Forelimb muscle (tissue), 1 donor: ENCODE data around the gene ACTN1. TPM values are rescaled to one million over a fixed set of nuclear protein-coding genes. Genes with fewer than 3 reads are reported as not detected.
"Not testable (repeated sequence)": the region's sequence is repeated elsewhere in the genome, so short reads cannot be mapped to it uniquely, and the experiment has no call there.

Source experiments
- DNase-seq: peaks from one replicate; pipeline ENCODE4 v3.0.0-alpha.2; 2013; ENCODE audit warnings: low read depth
- polyA plus RNA-seq: library from polyadenylated mRNA; unstranded; fragments of 120-200 nt; gene quantifications from one replicate; pipeline ENCODE4 v1.2.1, GENCODE V29; 2013; ENCODE audit not compliant: insufficient read length

The ACTN1 gene
- polyA plus RNA-seq, 1 donor, result 38.3 TPM

- no peak for DNase-seq
Observed at GRCh38 chr14:68865542-68865941, 113.6 kb downstream of the ACTN1 start.

GRCh38 chr14:68864361-68864750, 114.7 kb downstream of the ACTN1 start:
- no peak for DNase-seq

GRCh38 chr14:68863610-68864360, 115.3 kb downstream of the ACTN1 start:
- DNase-seq, result no peak

GRCh38 chr14:68862954-68863594, 116.0 kb downstream of the ACTN1 start:
- peak; percentile 35 for DNase-seq

DNA sequence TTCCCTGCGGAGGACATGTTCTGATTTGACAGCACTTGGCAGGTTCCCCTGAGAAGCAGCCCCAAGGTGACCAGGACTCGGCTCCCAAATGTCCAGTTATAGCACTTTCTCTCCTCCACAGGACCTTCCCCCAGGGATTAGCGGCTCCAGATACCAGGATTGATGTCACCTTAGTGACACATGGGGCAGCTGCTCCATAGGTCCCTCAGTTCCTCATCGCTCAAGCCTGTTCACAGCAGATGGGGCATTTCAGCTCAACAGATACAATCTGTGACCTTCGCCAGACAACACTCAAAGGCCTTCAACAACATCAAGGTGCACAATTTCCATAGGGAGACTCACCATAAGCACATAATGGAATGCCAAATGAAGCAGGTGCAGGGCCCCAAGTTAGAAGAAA, 118.3 kb downstream of the ACTN1 start:
- no peak for DNase-seq

DNA sequence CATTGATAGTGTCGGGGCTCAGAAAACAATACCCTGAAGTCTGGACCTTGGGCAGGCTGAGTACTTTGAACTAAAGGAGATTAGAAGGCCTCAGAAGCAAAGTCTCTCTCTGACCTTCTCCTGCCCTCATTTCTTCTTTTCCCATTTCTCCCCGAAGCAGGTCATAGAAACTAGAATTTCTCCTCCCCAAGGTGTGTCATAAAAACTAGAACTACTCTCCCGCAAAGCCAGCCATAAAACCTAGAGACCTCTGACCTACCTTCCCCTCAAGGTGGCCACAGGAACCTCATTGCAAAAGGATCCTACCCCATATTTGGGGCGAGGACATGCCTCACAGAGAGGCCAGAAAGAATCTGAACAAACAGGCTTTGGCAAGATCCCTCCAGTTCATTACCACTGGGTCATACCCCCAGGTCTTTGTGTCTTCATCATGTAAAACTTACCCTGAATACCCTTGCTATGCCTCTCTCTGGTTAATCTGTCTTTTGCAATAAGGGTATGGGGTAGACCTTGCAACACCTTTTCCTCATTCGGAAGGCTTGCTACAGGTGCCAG, 121.5 kb downstream of the ACTN1 start:
- DNase-seq, result no peak

GRCh38 chr14:68856572-68856971, 122.5 kb downstream of the ACTN1 start:
- no peak for DNase-seq

DNA sequence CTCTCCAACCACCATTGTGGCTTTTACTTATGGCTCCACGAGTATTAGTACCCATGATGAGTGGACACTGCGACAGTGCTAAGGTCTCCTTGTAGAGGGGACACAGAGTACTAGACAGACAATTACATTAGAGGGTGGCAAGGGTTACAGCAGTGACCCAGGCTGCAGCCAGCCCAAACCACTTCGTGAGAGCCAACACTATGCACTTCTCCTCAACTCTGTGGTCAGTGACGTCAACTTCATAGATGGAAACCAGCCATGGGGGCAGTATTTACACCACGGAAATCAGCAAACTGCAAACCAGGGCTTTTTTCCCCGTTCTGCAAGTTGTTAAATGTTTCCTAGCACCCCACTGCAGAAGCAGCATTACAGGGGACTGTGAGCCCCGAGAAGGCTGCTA, 124.7 kb downstream of the ACTN1 start:
- DNase-seq, result no peak

DNA sequence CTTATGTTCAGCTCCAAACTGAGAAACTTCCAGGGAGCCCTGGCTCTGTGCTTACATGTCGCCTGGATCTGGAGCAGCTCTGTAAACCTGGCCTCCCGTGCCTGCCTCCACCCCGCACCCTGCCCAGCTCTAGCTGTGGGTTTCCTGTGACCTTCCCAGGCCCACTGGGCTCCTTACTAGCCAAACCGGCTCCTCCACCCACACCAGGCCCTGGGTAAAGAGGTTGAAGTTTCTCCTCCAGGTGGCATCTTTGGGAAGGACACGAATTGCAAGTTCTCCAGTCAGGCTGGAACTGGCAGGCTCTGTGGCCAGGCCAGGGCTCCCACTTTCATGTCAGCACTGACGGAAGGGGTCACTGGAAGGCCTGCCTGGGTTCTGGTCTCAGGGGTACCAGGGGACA, 125.4 kb downstream of the ACTN1 start:
- DNase-seq, result no peak

GRCh38 chr14:68852493-68852892, 126.6 kb downstream of the ACTN1 start:
- not testable (repeated sequence) for DNase-seq

- DNase-seq, result no peak
Observed at GRCh38 chr14:68851078-68851477, 128.0 kb downstream of the ACTN1 start.

- no peak for DNase-seq
Observed at GRCh38 chr14:68849416-68849815, 129.7 kb downstream of the ACTN1 start.

DNA sequence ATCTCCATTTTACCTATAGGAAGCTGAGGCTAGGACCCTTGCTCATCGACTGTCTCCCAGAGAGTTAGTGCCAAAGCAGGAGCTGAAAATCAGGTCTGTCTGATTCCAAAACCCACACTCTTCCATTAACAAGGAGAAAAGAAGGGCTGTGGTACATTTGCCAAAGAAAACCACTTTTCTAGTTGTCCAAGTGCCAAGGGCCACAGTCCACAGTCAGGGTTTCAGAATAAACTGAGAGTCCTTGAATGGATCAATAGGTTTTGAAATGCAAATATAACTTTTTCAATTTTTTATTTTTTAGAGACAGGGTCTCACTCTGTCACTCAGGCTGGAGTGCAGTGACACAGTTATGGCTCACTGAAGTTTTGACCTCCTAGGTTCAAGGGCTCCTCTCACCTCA, 130.8 kb downstream of the ACTN1 start:
- no peak for DNase-seq

- DNase-seq, result not testable (repeated sequence)
Observed at GRCh38 chr14:68847640-68848039, 131.5 kb downstream of the ACTN1 start.

- DNase-seq, result no peak
Observed at GRCh38 chr14:68846466-68846865, 132.6 kb downstream of the ACTN1 start.

DNA sequence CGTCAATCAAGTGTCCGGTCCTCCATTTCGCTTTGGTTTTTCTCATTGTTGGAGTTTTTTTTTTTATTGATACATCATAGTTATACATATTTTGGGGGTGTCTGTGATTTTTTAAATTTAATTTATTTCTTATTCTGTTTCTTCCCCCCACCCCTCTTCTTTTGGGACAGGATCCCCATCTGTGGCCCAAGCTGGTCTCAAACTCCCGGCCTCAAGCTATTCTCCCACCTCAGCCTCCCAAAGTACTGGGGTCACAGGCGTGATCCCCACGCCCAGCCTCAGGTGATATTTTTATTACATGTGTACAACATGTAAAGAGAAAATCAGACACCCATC, 134.9 kb downstream of the ACTN1 start:
- no peak for DNase-seq

DNA sequence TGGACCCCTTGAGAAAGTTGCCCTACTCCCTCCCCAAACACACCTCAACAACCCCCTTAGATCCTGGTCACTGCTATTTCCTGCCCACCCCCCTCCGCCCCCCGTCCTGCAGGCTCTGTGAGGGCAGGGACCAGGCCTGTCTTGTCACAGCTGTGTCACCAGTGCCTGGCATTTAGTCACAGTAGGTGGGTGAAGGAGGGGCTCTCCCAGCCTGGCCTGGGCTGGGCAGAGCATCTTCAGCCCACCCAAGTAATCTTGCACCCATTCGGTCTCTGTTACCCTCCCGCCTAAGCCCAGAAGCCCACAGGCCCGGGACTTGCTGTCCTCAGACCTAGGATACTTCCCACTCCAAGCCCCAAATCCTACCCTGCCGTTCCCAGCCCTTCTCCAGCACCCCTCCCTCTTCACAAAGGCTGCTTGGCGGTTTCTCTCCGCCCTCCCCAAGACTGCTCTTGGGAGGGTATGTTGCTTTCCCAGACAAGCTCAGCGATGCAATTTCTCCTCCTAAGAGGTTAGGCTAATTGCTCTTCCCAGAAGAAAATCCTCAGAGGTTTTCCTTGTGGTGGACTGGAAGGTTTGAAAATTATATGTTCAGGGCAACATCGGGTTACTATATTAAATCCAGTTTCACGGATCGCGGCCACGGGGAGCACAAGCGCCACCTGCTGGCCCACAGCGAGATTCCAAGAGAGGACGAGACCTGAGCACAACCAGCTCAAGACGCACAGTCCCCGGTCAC, 135.5 kb downstream of the ACTN1 start:
- no peak for DNase-seq

DNA sequence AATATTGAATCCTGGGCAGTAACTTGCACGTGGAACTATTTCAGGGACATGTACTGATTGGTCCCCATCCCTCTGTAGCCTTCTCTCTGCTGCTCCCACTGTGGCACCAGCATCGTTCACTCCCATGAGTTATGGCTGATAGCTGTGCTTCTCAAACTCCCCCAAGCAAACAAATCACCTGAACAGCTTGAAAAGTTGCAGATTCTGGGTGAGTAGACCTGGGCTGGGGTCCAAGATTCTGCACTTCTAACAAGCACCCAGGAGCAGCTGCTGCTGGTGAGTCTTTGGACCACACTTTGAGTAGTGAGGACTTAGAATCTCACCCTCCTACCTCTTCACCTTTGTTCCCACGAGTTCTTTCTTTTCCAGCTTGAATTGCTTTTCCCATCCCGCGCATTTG, 136.8 kb downstream of the ACTN1 start:
- no peak for DNase-seq

DNA sequence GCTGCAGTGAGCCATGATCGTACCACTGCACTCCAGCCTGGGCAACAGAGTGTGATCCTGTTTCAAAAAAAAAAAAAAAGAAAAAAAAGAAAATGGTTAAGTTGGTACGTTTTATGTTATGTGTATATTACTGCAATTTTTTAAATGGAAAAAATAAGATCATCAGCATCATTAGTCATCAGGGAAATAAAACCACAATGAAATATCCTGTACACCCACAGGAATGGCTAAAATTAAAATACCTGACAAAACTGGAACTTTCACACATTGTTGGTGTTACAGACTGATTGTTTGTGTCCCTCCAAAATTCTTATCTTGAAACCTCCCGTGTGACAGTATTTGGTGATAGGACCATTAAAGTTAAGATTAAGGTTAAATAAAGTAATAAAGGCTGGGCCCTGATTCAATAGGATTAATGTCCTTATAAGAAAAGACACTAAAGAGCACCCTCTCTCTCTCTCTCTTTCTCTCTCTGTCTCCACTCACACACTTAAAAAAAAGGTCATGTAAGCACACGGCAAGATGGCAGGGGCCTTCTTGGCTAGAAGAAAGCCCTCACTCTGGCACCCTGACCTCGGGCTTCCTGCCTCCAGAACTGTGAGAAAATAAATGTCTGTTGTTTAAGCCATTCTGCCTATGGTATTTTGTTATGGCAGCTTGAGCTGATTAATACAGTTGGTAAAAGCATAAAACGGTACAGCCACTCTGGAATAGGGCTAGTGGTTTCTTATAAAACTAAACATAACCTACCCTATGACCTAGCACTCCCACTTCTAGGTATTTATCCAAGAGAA, 137.9 kb downstream of the ACTN1 start:
- DNase-seq, result no peak

GRCh38 chr14:68840454-68840853, 138.6 kb downstream of the ACTN1 start:
- DNase-seq, result no peak

GRCh38 chr14:68836082-68836481, 143.0 kb downstream of the ACTN1 start:
- DNase-seq, result no peak

DNA sequence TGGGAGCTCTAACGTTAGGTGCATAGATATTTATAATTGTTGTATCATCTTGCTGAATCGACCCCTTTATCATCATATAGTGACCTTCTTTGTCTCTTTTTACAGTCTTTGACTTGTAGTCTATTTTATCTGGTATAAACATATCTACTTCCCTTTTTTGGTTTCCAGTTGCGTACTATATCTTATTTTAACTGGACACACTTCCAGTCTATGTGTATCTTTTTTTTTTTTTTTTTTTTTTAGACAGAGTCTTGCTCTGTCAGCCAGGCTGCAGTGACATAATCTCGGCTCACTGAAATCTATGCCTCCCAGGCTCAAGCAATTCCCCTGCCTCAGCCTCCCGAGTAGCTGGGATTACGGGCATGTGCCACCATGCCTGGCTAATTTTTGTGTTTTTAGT, 144.3 kb downstream of the ACTN1 start:
- DNase-seq, result no peak
